HepG2 (cell line): Measurements from ENCODE around the gene DOCK4. TPM values are rescaled to one million over a fixed set of nuclear protein-coding genes. Genes with fewer than 3 reads are reported as not detected.

Experiments used
- ATAD3A ChIP-seq: sonication (generic); formaldehyde crosslinking; IDR thresholded peaks from 2 replicates; pipeline ENCODE4 v1.4.0; 2020; ENCODE audit warnings: missing genetic modification reagents
- KDM1A ChIP-seq: IDR thresholded peaks from 2 replicates; pipeline ENCODE4 v1.6.1; 2016; ENCODE audit warnings: missing compliant biosample characterization
- NCOR1 ChIP-seq: fragments of 200-600 bp; sonication (generic); IDR thresholded peaks from 2 replicates; pipeline ENCODE4 v1.7.0; 2017; ENCODE audit warnings: antibody characterized with exemption, low read length, borderline replicate concordance
- SCMH1 ChIP-seq: sonication (generic); formaldehyde crosslinking; IDR thresholded peaks from 2 replicates; pipeline ENCODE4 v1.9.0; 2021; ENCODE audit warnings: missing genetic modification reagents, mild to moderate bottlenecking, borderline replicate concordance
- TCF7 ChIP-seq: sonication (generic); IDR thresholded peaks from 2 replicates; pipeline ENCODE4 v1.6.1; 2016; ENCODE audit warnings: antibody characterized with exemption, low read depth
- ZEB1 ChIP-seq: IDR thresholded peaks from 2 replicates; pipeline ENCODE4 v1.6.1; 2012; ENCODE audit warnings: mild to moderate bottlenecking, low read depth, inconsistent platforms; ENCODE audit not compliant: insufficient replicate concordance
- ZKSCAN1 ChIP-seq: fragments of 150-350 bp; IDR thresholded peaks from 2 replicates; pipeline ENCODE4 v1.6.1; 2014; ENCODE audit warnings: low read length
- ZNF124 ChIP-seq: sonication (generic); formaldehyde crosslinking; IDR thresholded peaks from 2 replicates; pipeline ENCODE4 v1.4.0; 2020; ENCODE audit warnings: missing genetic modification reagents
- ZNF3 ChIP-seq: IDR thresholded peaks from 2 replicates; pipeline ENCODE4 v1.7.0; 2017; ENCODE audit warnings: inconsistent platforms
- ZNF333 ChIP-seq: sonication (generic); formaldehyde crosslinking; IDR thresholded peaks from 2 replicates; pipeline ENCODE4 v1.4.0; 2020; ENCODE audit warnings: mild to moderate bottlenecking, missing genetic modification reagents, borderline replicate concordance
- ZNF782 ChIP-seq: sonication (generic); formaldehyde crosslinking; IDR thresholded peaks from 2 replicates; pipeline ENCODE4 v1.4.0; 2020; ENCODE audit warnings: missing genetic modification reagents, mild to moderate bottlenecking, borderline replicate concordance
- polyA plus RNA-seq, 8 experiments: library from polyadenylated mRNA; depleted of rRNA in 3 of 8; stranded (reverse) in 7 of 8; unstranded in 1 of 8; fragments of >200 nt; fragmentation: Illumina TruSeq in 4 of 8; extraction: Trizol in 4 of 8; gene quantifications; 2 replicates each; pipeline versions ENCODE4 v1.2.1 to v1.2.3, GENCODE V29; 2011 to 2016; ENCODE audit warnings: low read depth in 4 of 8, missing spikeins in 1 of 8, mixed read lengths in 1 of 8; ENCODE audit not compliant: insufficient read depth in 1 of 8
- total RNA-seq, 5 experiments: library from RNA; depleted of rRNA; stranded (reverse); fragments of >200 nt; fragmentation: Illumina TruSeq; extraction: Trizol; gene quantifications; 2 replicates each; pipeline ENCODE4 v1.2.3, GENCODE V29; 2016; ENCODE audit warnings: low read depth in 1 of 5
- TF ChIP-seq, protein P1 (sequence below): sonication (generic); formaldehyde crosslinking; IDR thresholded peaks from 2 replicates; pipeline ENCODE4 v1.4.0; 2020; ENCODE audit warnings: missing genetic modification reagents
- TF ChIP-seq, protein P2 (sequence below), 2 experiments: sonication (generic) in 1 of 2; formaldehyde crosslinking in 1 of 2; IDR thresholded peaks; 2 replicates each; pipeline versions ENCODE4 v1.5.1 to v1.6.1; 2011 to 2020; ENCODE audit warnings: borderline replicate concordance in 1 of 2, low read depth in 1 of 2, low read length in 1 of 2, mild to moderate bottlenecking in 1 of 2, missing genetic modification reagents in 1 of 2, moderate library complexity in 1 of 2
- TF ChIP-seq, protein P3 (sequence below): sonication (generic); formaldehyde crosslinking; IDR thresholded peaks from 2 replicates; pipeline ENCODE4 v1.9.0; 2021; ENCODE audit warnings: missing genetic modification reagents, borderline replicate concordance
- TF ChIP-seq, protein P4 (sequence below): sonication (generic); formaldehyde crosslinking; IDR thresholded peaks from 2 replicates; pipeline ENCODE4 v1.8.1; 2023; ENCODE audit warnings: mild to moderate bottlenecking, inconsistent platforms, moderate library complexity, missing genetic modification reagents, borderline replicate concordance

The DOCK4 gene
- total and polyA plus RNA-seq, 2 of the 13 experiments (the other 11 are each of a cell fraction or from before 2014, with no cell fraction given), result 13.5 to 17.4 TPM

DNA sequence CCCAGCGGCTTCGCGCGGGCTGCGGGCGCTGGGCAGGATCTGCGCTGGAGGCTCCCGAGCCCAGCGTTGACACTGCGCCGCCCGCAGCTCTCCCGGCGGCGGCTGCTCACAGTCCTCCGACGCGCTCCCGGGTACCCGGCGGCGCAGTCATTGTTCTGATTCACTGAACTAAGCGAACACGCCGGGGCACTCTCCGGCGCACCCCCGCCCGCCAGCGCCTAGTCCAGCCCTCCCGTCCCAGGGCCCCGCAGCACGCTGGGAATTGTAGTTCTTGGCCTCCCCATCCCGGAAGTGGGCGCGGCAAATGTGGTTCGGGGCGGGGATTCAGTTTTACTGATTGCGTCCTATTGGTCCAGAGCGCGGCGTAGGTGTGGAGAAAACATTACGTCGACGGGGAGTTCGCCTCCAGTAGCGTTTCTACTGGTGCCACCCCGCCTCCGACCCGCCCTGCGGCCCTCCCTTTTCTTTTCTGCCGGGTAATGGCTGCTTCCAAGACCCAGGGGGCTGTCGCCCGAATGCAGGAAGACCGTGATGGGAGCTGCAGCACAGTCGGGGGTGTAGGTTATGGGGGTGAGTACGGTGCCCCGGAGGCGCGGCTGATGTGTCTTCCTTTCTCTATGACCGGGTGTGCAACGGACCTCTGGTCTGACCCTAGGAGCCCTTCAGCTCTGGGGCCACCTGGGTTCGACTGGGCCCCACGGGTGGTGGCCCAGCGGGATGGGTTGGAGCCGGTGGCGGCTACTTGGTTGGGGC, at the start of gene DOCK4, which contains the start of gene ZNF277 (continued):
- TF ChIP-seq, protein P1, sequence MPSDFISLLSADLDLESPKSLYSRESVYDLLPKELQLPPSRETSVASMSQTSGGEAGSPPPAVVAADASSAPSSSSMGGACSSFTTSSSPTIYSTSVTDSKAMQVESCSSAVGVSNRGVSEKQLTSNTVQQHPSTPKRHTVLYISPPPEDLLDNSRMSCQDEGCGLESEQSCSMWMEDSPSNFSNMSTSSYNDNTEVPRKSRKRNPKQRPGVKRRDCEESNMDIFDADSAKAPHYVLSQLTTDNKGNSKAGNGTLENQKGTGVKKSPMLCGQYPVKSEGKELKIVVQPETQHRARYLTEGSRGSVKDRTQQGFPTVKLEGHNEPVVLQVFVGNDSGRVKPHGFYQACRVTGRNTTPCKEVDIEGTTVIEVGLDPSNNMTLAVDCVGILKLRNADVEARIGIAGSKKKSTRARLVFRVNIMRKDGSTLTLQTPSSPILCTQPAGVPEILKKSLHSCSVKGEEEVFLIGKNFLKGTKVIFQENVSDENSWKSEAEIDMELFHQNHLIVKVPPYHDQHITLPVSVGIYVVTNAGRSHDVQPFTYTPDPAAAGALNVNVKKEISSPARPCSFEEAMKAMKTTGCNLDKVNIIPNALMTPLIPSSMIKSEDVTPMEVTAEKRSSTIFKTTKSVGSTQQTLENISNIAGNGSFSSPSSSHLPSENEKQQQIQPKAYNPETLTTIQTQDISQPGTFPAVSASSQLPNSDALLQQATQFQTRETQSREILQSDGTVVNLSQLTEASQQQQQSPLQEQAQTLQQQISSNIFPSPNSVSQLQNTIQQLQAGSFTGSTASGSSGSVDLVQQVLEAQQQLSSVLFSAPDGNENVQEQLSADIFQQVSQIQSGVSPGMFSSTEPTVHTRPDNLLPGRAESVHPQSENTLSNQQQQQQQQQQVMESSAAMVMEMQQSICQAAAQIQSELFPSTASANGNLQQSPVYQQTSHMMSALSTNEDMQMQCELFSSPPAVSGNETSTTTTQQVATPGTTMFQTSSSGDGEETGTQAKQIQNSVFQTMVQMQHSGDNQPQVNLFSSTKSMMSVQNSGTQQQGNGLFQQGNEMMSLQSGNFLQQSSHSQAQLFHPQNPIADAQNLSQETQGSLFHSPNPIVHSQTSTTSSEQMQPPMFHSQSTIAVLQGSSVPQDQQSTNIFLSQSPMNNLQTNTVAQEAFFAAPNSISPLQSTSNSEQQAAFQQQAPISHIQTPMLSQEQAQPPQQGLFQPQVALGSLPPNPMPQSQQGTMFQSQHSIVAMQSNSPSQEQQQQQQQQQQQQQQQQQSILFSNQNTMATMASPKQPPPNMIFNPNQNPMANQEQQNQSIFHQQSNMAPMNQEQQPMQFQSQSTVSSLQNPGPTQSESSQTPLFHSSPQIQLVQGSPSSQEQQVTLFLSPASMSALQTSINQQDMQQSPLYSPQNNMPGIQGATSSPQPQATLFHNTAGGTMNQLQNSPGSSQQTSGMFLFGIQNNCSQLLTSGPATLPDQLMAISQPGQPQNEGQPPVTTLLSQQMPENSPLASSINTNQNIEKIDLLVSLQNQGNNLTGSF, result no peak
- TF ChIP-seq, protein P2, sequence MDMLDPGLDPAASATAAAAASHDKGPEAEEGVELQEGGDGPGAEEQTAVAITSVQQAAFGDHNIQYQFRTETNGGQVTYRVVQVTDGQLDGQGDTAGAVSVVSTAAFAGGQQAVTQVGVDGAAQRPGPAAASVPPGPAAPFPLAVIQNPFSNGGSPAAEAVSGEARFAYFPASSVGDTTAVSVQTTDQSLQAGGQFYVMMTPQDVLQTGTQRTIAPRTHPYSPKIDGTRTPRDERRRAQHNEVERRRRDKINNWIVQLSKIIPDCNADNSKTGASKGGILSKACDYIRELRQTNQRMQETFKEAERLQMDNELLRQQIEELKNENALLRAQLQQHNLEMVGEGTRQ (IDR thresholded peaks at IDR 0.05; ENCODE audit: low read depth, low read length), result no peak
- TF ChIP-seq, protein P2 (CRISPR knock-in tag; IDR thresholded peaks at IDR 0.05; ENCODE audit: borderline replicate concordance), result no peak
- TF ChIP-seq SCMH1 (CRISPR knock-in tag) (no peak), ZNF782 (peak; percentile 33; the same call in 1 of the 2 replicates), NCOR1 (no peak), ZNF124 (CRISPR knock-in tag) (no peak), KDM1A (CRISPR knock-in tag) (no peak), ATAD3A (CRISPR knock-in tag) (no peak), ZNF3 (CRISPR knock-in tag) (no peak), ZEB1 (no peak), TCF7 (no peak), ZNF333 (CRISPR knock-in tag) (0 out of 2 replicates have a peak, but pooled peaks have one; percentile 42), ZKSCAN1 (no peak)
- TF ChIP-seq, protein P3, sequence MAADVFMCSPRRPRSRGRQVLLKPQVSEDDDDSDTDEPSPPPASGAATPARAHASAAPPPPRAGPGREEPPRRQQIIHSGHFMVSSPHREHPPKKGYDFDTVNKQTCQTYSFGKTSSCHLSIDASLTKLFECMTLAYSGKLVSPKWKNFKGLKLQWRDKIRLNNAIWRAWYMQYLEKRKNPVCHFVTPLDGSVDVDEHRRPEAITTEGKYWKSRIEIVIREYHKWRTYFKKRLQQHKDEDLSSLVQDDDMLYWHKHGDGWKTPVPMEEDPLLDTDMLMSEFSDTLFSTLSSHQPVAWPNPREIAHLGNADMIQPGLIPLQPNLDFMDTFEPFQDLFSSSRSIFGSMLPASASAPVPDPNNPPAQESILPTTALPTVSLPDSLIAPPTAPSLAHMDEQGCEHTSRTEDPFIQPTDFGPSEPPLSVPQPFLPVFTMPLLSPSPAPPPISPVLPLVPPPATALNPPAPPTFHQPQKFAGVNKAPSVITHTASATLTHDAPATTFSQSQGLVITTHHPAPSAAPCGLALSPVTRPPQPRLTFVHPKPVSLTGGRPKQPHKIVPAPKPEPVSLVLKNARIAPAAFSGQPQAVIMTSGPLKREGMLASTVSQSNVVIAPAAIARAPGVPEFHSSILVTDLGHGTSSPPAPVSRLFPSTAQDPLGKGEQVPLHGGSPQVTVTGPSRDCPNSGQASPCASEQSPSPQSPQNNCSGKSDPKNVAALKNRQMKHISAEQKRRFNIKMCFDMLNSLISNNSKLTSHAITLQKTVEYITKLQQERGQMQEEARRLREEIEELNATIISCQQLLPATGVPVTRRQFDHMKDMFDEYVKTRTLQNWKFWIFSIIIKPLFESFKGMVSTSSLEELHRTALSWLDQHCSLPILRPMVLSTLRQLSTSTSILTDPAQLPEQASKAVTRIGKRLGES, result 0 out of 2 replicates have a peak, but pooled peaks have one; percentile 31
- TF ChIP-seq, protein P4, sequence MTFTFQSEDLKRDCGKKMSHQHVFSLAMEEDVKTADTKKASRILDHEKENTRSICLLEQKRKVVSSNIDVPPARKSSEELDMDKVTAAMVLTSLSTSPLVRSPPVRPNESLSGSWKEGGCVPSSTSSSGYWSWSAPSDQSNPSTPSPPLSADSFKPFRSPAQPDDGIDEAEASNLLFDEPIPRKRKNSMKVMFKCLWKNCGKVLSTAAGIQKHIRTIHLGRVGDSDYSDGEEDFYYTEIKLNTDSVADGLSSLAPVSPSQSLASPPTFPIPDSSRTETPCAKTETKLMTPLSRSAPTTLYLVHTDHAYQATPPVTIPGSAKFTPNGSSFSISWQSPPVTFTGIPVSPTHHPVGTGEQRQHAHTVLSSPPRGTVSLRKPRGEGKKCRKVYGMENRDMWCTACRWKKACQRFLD (CRISPR knock-in tag), result no peak
